ENCODE measurements around the gene ACVR1. TPM values are rescaled to one million over a fixed set of nuclear protein-coding genes. Genes with fewer than 3 reads are reported as not detected.

ACVR1 gene
- total and polyA plus RNA-seq, 2 donors (not counting 1 experiment from before 2014, with no cell fraction given), result 42.9 to 72.1 TPM

DNA sequence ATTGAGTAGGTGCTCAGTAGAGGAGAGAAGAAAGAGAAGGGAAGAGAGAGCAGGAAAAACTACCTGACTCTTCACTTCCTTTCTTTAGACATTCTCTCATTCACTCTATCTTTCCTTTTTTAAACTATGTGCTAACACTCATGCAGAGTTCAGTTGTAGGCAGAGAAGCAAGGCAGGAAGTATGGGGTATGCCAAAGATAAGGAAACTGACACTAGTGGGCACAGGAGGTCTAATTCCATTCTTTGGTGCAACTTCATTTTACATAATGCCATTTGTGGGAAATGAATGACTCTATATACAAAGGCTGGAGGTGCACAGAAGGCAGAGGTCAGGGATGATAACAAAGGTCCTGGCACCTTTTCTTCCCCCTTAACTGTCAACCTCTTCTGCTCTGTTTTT lies 35.1 kb upstream of the ACVR1 start:
- no peak overlapping the region for H3K4me2 ChIP-seq (ENCODE audit: extremely low read depth, insufficient read depth, low read length)
- no peak overlapping the region for H3K9ac ChIP-seq (ENCODE audit: insufficient read depth, low read length)
- H3K9me3 ChIP-seq (ENCODE audit: control insufficient read depth, insufficient read depth, low read depth, low read length), result no peaks in the 10 kb centered on the region
- H2AFZ ChIP-seq (ENCODE audit: low read length), result no peak overlapping the region
- H3K4me3 ChIP-seq (replicated peaks in 1 of 4; ENCODE audit: control extremely low read depth in 1 of 4, insufficient read depth in 1 of 4, low read depth in 3 of 4, low read length in 4 of 4), result no peak overlapping the region
- H4K20me1 ChIP-seq (ENCODE audit: control insufficient read depth, extremely low read depth, insufficient read depth, low read length), result no peaks in the 10 kb centered on the region
- H3K36me3 ChIP-seq (ENCODE audit: control insufficient read depth, insufficient read depth, low read length), result no peaks in the 10 kb centered on the region
- H3K27me3 ChIP-seq (ENCODE audit: control insufficient read depth, insufficient read depth, low read length), result no peaks in the 10 kb centered on the region
- TF ChIP-seq EZH2 (IDR thresholded peaks at IDR 0.05; ENCODE audit: low read length, missing control alignments) (no peak), CTCF (conservative IDR thresholded peaks at IDR 0.05 in 1 of 2, IDR thresholded peaks at IDR 0.05 in 1 of 2; ENCODE audit: low read depth in 1 of 2, low read length in 2 of 2) (no peak)
- H3K27ac ChIP-seq (ENCODE audit: insufficient read depth, low read length), result no peak overlapping the region
- no peaks in the 10 kb centered on the region for H3K79me2 ChIP-seq (ENCODE audit: control insufficient read depth, insufficient read depth, low read length)
- no peak for DNase-seq (ENCODE audit: low read depth in 2 of 2)
- no peaks in the 10 kb centered on the region for H3K4me1 ChIP-seq (ENCODE audit: control insufficient read depth, extremely low read depth, insufficient read depth, low read length)

DNA sequence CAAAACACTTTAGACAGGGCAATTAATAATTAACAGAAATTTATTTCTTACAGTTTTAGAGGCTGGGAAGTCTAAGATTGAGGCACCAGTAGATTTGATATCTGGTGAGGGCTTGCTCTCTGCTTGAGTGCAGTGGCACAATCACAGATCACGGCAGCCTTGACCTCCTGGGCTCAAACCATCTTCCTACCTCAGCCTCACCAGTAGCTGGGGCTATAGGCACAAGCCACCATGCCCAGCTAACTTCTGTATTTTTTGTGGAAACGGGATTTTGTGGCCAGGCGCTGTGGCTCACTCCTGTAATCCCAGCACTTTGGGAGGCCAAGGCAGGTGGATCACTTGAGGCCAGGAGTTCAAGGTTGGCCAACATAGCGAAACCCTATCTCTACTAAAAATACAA lies 29.0 kb upstream of the ACVR1 start:
- H3K4me3 ChIP-seq (replicated peaks in 1 of 4; ENCODE audit: control extremely low read depth in 1 of 4, insufficient read depth in 1 of 4, low read depth in 3 of 4, low read length in 4 of 4), result no peak overlapping the region
- H3K27ac ChIP-seq (ENCODE audit: insufficient read depth, low read length), result no peak overlapping the region
- DNase-seq (ENCODE audit: low read depth in 2 of 2), result no peak
- no peak overlapping the region for H3K4me2 ChIP-seq (ENCODE audit: extremely low read depth, insufficient read depth, low read length)
- no peak for TF ChIP-seq EZH2 (IDR thresholded peaks at IDR 0.05; ENCODE audit: low read length, missing control alignments)
- TF ChIP-seq CTCF (conservative IDR thresholded peaks at IDR 0.05 in 1 of 2, IDR thresholded peaks at IDR 0.05 in 1 of 2; ENCODE audit: low read depth in 1 of 2, low read length in 2 of 2), result no peak
- no peaks in the 10 kb centered on the region for H3K9me3 ChIP-seq (ENCODE audit: control insufficient read depth, insufficient read depth, low read depth, low read length)
- H3K9ac ChIP-seq (ENCODE audit: insufficient read depth, low read length), result no peak overlapping the region
- H3K27me3 ChIP-seq (ENCODE audit: control insufficient read depth, insufficient read depth, low read length), result no peaks in the 10 kb centered on the region
- H3K79me2 ChIP-seq (ENCODE audit: control insufficient read depth, insufficient read depth, low read length), result no peaks in the 10 kb centered on the region
- H4K20me1 ChIP-seq (ENCODE audit: control insufficient read depth, extremely low read depth, insufficient read depth, low read length), result no peaks in the 10 kb centered on the region
- no peaks in the 10 kb centered on the region for H3K4me1 ChIP-seq (ENCODE audit: control insufficient read depth, extremely low read depth, insufficient read depth, low read length)
- no peak overlapping the region for H2AFZ ChIP-seq (ENCODE audit: low read length)
- no peaks in the 10 kb centered on the region for H3K36me3 ChIP-seq (ENCODE audit: control insufficient read depth, insufficient read depth, low read length)

DNA sequence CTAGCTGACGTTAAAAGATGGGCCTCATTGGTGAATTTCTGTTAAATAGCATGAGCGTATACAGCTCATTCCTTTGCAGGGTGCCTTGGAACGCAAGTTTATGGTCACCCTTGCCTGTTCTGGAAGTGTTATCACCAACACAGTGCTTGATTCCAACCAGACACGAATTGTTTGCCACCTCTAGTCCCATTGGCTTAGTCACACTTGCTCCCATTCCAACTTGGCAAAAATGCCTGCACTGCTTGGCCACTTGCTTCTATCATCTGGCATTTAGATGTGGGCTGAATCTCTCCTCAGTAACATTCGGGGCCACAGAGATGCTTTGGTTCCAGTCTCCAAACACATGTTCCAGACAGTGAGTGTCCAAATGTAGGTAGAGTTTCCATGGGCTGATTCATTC lies 27.5 kb upstream of the ACVR1 start:
- no peaks in the 10 kb centered on the region for H3K36me3 ChIP-seq (ENCODE audit: control insufficient read depth, insufficient read depth, low read length)
- no peaks in the 10 kb centered on the region for H3K9me3 ChIP-seq (ENCODE audit: control insufficient read depth, insufficient read depth, low read depth, low read length)
- H3K4me3 ChIP-seq (replicated peaks in 1 of 4; ENCODE audit: control extremely low read depth in 1 of 4, insufficient read depth in 1 of 4, low read depth in 3 of 4, low read length in 4 of 4), result no peak overlapping the region
- H3K4me2 ChIP-seq (ENCODE audit: extremely low read depth, insufficient read depth, low read length), result no peak overlapping the region
- no peak overlapping the region for H3K9ac ChIP-seq (ENCODE audit: insufficient read depth, low read length)
- no peaks in the 10 kb centered on the region for H3K4me1 ChIP-seq (ENCODE audit: control insufficient read depth, extremely low read depth, insufficient read depth, low read length)
- H4K20me1 ChIP-seq (ENCODE audit: control insufficient read depth, extremely low read depth, insufficient read depth, low read length), result no peaks in the 10 kb centered on the region
- TF ChIP-seq CTCF (conservative IDR thresholded peaks at IDR 0.05 in 1 of 2, IDR thresholded peaks at IDR 0.05 in 1 of 2; ENCODE audit: low read depth in 1 of 2, low read length in 2 of 2) (no peak), EZH2 (IDR thresholded peaks at IDR 0.05; ENCODE audit: low read length, missing control alignments) (no peak)
- no peak for DNase-seq (ENCODE audit: low read depth in 2 of 2)
- no peaks in the 10 kb centered on the region for H3K27me3 ChIP-seq (ENCODE audit: control insufficient read depth, insufficient read depth, low read length)
- H2AFZ ChIP-seq (ENCODE audit: low read length), result no peak overlapping the region
- no peaks in the 10 kb centered on the region for H3K79me2 ChIP-seq (ENCODE audit: control insufficient read depth, insufficient read depth, low read length)
- H3K27ac ChIP-seq (ENCODE audit: insufficient read depth, low read length), result no peak overlapping the region
